HCT116 (cell line): ENCODE data around the gene BNC2.

Experiments
- ATF3 ChIP-seq: IDR thresholded peaks from 2 replicates; pipeline ENCODE4 v1.6.1; 2012
- EGR1 ChIP-seq: IDR thresholded peaks from 2 replicates; pipeline ENCODE4 v1.6.1; 2012; ENCODE audit warnings: low read depth
- EZH2 ChIP-seq: fragments of 200-600 bp; sonication (generic); IDR thresholded peaks from 2 replicates; pipeline ENCODE4 v1.6.1; 2017; ENCODE audit warnings: antibody characterized with exemption, mixed run types
- EZH2phosphoT487 ChIP-seq: fragments of 200-600 bp; IDR thresholded peaks from 2 replicates; pipeline ENCODE4 v1.6.1; 2018; ENCODE audit warnings: antibody characterized with exemption, borderline replicate concordance
- FOSL1 ChIP-seq: IDR thresholded peaks from 2 replicates; pipeline ENCODE4 v1.6.1; 2012; ENCODE audit warnings: low read depth
- POLR2A ChIP-seq: IDR thresholded peaks from 2 replicates; pipeline ENCODE4 v1.7.0; 2011; ENCODE audit warnings: borderline replicate concordance; ENCODE audit not compliant: insufficient read depth, insufficient read length; ENCODE audit errors: extremely low read depth
- POLR2AphosphoS5 ChIP-seq: IDR thresholded peaks from 2 replicates; pipeline ENCODE4 v1.6.1; 2011; ENCODE audit warnings: mild to moderate bottlenecking, low read depth, low read length, moderate library complexity
- RAD21 ChIP-seq: IDR thresholded peaks from 2 replicates; pipeline ENCODE4 v1.6.1; 2012; ENCODE audit warnings: low read depth, mild to moderate bottlenecking
- REST ChIP-seq: IDR thresholded peaks from 2 replicates; pipeline ENCODE4 v1.6.1; 2012; ENCODE audit warnings: low read depth
- SP1 ChIP-seq: IDR thresholded peaks from 2 replicates; pipeline ENCODE4 v1.6.1; 2012; ENCODE audit warnings: low read depth
- TCF7L2 ChIP-seq: IDR thresholded peaks from 2 replicates; pipeline ENCODE4 v1.7.0; 2011; ENCODE audit warnings: borderline replicate concordance, inconsistent platforms; ENCODE audit not compliant: insufficient read depth, insufficient read length; ENCODE audit errors: extremely low read depth
- ZNF274 ChIP-seq: fragments of 200-500 bp; sonication (Bioruptor generic); IDR thresholded peaks from 2 replicates; pipeline ENCODE4 v1.6.1; 2014; ENCODE audit warnings: mild to moderate bottlenecking, low read depth, low read length, inconsistent platforms
- TF ChIP-seq, protein P1 (sequence below), 3 experiments: fragments of 200-600 bp in 1 of 3; sonication (generic) in 1 of 3; IDR thresholded peaks in 2 of 3; conservative IDR thresholded peaks in 1 of 3; 2 replicates each; pipeline ENCODE4 v1.5.1; 2012 to 2017; ENCODE audit warnings: low read depth in 2 of 3, low read length in 2 of 3, antibody characterized with exemption in 1 of 3, borderline replicate concordance in 1 of 3, control low read depth in 1 of 3, mild to moderate bottlenecking in 1 of 3, mixed read lengths in 1 of 3, mixed run types in 1 of 3, moderate library complexity in 1 of 3; ENCODE audit not compliant: insufficient read depth in 1 of 3

DNA sequence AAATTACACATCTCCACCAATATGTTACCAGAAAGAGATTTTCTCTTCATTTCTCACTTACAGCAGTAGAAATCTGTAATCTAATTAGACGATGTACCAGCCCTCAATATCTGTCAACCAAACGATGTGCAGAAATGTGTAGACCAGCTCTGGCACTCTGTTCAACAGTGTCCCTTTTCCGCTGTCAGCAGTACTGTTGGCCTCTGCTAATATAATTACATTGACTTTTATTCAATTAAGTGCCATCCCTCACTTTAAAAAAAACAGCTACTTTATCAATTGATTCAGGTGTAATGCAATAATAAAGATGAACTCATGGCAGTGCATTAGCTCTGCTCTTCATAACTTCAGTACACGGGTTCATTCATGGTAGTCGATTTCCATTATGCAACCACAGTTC lies 448.4 kb downstream of the BNC2 start:
- TF ChIP-seq, protein P1, sequence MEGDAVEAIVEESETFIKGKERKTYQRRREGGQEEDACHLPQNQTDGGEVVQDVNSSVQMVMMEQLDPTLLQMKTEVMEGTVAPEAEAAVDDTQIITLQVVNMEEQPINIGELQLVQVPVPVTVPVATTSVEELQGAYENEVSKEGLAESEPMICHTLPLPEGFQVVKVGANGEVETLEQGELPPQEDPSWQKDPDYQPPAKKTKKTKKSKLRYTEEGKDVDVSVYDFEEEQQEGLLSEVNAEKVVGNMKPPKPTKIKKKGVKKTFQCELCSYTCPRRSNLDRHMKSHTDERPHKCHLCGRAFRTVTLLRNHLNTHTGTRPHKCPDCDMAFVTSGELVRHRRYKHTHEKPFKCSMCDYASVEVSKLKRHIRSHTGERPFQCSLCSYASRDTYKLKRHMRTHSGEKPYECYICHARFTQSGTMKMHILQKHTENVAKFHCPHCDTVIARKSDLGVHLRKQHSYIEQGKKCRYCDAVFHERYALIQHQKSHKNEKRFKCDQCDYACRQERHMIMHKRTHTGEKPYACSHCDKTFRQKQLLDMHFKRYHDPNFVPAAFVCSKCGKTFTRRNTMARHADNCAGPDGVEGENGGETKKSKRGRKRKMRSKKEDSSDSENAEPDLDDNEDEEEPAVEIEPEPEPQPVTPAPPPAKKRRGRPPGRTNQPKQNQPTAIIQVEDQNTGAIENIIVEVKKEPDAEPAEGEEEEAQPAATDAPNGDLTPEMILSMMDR (IDR thresholded peaks at IDR 0.05 in 2 of 3, conservative IDR thresholded peaks at IDR 0.05 in 1 of 3; ENCODE audit: borderline replicate concordance in 1 of 3, insufficient read depth in 1 of 3, low read depth in 2 of 3, low read length in 2 of 3): no peak
- TF ChIP-seq EZH2 (no peak), POLR2A (no peak), ATF3 (no peak), SP1 (no peak), ZNF274 (no peak), FOSL1 (no peak), EGR1 (no peak), REST (no peak), POLR2AphosphoS5 (no peak), EZH2phosphoT487 (no peak), TCF7L2 (no peak), RAD21 (no peak)
